K562 (cell line): Measurements from ENCODE around the gene ALCAM.

Experiments
- CTCF ChIP-seq, 3 experiments: IDR thresholded peaks in 2 of 3; conservative IDR thresholded peaks in 1 of 3; 2 replicates each; pipeline ENCODE4 v1.5.1; 2011 to 2012; ENCODE audit warnings: low read length in 3 of 3, mild to moderate bottlenecking in 3 of 3, control low read depth in 2 of 3, improper control_type of control experiment in 1 of 3, inconsistent platforms in 1 of 3, low read depth in 1 of 3, mixed read lengths in 1 of 3, moderate library complexity in 1 of 3; ENCODE audit not compliant: insufficient read depth in 2 of 3
- HSF4 ChIP-seq: fragments of 250-450 bp; sonication (Bioruptor Pico); IDR thresholded peaks from 2 replicates; pipeline ENCODE4 v2.1.2; 2022; ENCODE audit warnings: mild to moderate bottlenecking, moderate library complexity, borderline replicate concordance
- ZNF280B ChIP-seq: fragments of 250-450 bp; sonication (Bioruptor Pico); IDR thresholded peaks from 2 replicates; pipeline ENCODE4 v1.5.1; 2021; ENCODE audit warnings: mild to moderate bottlenecking
- ZNF282 ChIP-seq: sonication (generic); formaldehyde crosslinking; IDR thresholded peaks from 2 replicates; pipeline ENCODE4 v1.8.1; 2023; ENCODE audit warnings: missing genetic modification reagents

- no peak for TF ChIP-seq CTCF (IDR thresholded peaks at IDR 0.05 in 2 of 3, conservative IDR thresholded peaks at IDR 0.05 in 1 of 3; ENCODE audit: insufficient read depth in 2 of 3, low read depth in 1 of 3, low read length in 3 of 3)
- no peak for TF ChIP-seq HSF4 (CRISPR knock-in tag)
- no peak for TF ChIP-seq ZNF280B
- TF ChIP-seq ZNF282 (CRISPR knock-in tag), result no peak
Observed at GRCh38 chr3:105367063-105367405, 325 bp downstream of the ALCAM start.
